ENCODE results near the gene TWNK. TPM values are rescaled to one million over a fixed set of nuclear protein-coding genes. Genes with fewer than 3 reads are reported as not detected.

The TWNK gene
- total RNA-seq, 2 donors from 2014 or later = 4.6 to 11.4 TPM

DNA sequence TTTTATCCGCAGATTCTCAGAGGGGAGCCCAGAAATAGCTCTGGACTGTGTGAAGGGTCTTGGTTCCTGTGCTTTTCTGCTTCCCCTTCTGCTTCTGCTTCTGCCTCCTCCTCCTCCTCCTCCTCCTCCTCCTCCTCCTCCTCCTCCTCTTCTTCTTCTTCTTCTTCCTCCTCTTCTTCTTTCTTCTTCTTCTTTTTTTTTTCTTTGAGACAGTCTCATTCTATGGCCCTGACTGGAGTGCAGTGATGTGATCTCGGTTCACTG, 32.0 kb downstream of the TWNK start:
- Histone ChIP-seq H3K9ac (ENCODE audit: low read depth in 2 of 2, low read length in 2 of 2) (no peak overlapping the region), H3K36me3 (no peaks in the 10 kb centered on the region), H3K27me3 (peaks cover 5% of the 10 kb centered on the region), H3K4me1 (no peaks in the 10 kb centered on the region), H3K4me3 (no peak overlapping the region), H3K27ac (no peak overlapping the region), H3K9me3 (no peaks in the 10 kb centered on the region)
- intact Hi-C loops (cut with DNase I) = no loop called here
- DNase-seq = no peak
- TF ChIP-seq, protein P1, sequence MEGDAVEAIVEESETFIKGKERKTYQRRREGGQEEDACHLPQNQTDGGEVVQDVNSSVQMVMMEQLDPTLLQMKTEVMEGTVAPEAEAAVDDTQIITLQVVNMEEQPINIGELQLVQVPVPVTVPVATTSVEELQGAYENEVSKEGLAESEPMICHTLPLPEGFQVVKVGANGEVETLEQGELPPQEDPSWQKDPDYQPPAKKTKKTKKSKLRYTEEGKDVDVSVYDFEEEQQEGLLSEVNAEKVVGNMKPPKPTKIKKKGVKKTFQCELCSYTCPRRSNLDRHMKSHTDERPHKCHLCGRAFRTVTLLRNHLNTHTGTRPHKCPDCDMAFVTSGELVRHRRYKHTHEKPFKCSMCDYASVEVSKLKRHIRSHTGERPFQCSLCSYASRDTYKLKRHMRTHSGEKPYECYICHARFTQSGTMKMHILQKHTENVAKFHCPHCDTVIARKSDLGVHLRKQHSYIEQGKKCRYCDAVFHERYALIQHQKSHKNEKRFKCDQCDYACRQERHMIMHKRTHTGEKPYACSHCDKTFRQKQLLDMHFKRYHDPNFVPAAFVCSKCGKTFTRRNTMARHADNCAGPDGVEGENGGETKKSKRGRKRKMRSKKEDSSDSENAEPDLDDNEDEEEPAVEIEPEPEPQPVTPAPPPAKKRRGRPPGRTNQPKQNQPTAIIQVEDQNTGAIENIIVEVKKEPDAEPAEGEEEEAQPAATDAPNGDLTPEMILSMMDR (IDR thresholded peaks at IDR 0.05) = no peak

DNA sequence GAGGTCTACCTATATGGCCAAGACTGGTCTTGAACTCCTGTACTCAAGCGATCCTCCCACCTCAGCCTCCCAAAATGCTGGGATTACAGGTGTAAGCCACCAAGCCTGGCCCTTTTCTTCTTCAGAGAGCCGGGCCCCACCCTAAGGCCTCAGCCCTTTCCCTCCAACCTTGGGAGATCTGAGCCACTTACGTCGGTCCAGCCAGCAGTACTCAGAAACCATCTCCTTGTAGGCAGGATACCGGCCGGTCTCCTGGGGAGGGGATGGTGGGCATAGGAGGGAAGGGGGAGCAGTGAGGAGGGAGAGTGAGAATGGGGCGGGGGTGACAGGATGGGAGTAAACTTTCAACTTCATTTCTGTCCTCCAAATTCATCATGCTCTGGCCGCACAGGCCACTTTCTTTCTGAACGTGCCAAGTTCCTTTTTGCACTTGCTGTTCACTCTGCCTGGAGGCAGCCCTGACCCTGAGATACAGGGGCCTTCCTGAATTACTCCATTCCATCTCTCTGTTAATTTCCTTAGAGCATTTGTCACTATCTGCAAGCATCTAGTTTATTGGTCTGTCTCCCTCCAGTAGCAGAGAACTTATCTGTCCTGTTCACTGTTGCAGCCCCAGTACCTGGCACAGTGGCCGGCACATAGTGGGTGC, 33.2 kb downstream of the TWNK start:
- Histone ChIP-seq H3K9me3 (no peaks in the 10 kb centered on the region), H3K27me3 (peaks cover 5% of the 10 kb centered on the region), H3K36me3 (no peaks in the 10 kb centered on the region), H3K4me3 (no peak overlapping the region), H3K9ac (ENCODE audit: low read depth in 2 of 2, low read length in 2 of 2) (no peak overlapping the region), H3K27ac (no peak overlapping the region), H3K4me1 (no peaks in the 10 kb centered on the region)
- no peak for DNase-seq
- TF ChIP-seq, protein P1 (IDR thresholded peaks at IDR 0.05) = no peak
- intact Hi-C loops (cut with DNase I) = no loop called here

DNA sequence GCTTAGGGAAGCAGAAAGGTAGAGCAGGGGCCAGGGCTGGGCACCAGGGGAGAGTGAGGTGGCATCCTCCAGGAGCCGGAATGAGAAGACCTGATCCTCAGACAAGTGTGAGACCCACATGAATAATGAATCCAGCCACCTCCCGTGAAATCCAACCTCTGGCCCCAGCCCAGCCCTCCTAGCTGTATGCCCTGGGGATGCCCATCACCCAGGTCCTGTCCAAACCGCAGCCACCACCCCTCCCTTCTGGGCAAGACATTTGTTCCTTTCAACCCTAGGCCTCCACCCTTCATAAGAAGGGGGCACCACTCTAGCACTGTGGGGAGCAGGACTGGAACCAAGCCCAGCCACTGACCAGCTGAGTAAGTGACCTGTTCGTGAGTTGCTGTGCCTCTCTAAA, 33.9 kb downstream of the TWNK start:
- Histone ChIP-seq H3K36me3 (no peaks in the 10 kb centered on the region), H3K27me3 (peaks cover 5% of the 10 kb centered on the region), H3K4me1 (no peaks in the 10 kb centered on the region), H3K9me3 (no peaks in the 10 kb centered on the region), H3K4me3 (no peak overlapping the region), H3K9ac (ENCODE audit: low read depth in 2 of 2, low read length in 2 of 2) (no peak overlapping the region), H3K27ac (no peak overlapping the region)
- no peak for DNase-seq
- intact Hi-C loops (cut with DNase I) = no loop called here
- TF ChIP-seq, protein P1 (IDR thresholded peaks at IDR 0.05) = no peak

DNA sequence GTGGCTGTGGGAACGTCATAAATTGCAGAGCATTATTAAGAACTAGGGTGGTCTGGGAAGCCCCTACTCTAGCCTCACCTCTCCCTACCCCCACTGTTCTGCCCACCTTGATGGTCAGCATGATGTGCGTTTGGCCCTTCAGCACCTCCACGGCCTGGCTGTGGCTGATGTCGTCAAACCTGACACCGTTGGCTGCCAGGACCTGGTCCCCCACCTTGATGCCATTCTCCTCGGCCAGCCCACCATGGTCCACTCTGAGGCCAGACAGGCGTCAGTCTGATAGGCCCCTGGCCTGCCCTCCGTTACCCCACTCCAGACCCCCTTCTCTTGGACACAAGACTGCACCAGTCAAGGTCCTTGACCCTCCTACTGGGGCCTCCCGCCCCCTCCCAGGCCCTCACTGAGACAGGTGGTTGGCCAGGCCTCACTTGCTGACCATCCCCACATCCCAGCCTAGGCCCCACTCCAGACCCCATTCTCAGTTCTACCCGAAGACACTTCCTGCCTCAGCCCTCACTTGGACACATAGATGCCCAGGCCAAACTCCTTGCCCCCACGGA, 34.4 kb downstream of the TWNK start:
- H3K9me3 ChIP-seq = no peaks in the 10 kb centered on the region
- intact Hi-C loops (cut with DNase I) = no loop called here
- DNase-seq = no peak

DNA sequence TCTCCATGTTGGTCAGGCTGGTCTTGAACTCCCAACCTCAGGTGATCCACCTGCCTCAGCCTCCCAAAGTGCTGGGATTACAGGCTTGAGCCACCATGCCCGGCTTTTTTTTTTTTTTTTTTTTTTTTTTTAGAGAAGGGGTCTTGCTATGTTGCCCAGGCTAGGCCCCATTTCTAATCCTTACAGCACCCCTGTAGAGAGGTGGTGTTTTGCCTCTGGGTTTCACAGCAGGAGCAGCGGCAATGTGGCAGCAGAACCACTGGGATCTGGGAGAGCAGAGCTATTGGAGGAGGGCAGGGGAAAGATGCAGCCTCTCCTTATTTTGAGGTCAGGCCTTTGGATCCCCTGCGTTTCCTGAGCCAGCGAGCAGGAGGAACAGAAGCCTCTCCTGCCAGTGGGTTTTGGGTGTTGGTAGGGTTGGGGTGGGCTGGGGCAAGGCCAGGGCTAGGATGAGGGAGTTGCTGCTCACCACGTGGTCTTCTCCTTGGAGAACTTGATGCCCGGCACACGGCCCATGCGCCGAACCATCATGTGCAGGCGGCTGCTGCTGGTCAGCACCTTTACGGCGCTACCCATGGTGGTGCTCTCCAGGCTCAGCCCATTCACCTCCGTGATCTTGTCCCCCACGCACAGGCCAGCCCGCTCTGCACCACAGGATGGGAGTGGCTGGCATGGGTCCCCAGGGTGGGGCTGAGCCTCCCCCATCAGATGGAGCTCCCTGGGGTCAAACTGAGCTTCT, 35.8 kb downstream of the TWNK start:
- intact Hi-C loops (cut with DNase I) = no loop called here
- no peaks in the 10 kb centered on the region for H3K36me3 ChIP-seq
- H3K4me1 ChIP-seq = no peaks in the 10 kb centered on the region
- peaks cover 5% of the 10 kb centered on the region for H3K27me3 ChIP-seq
- DNase-seq = no peak
- H3K27ac ChIP-seq = no peak overlapping the region
- H3K9me3 ChIP-seq = no peaks in the 10 kb centered on the region
- no peak overlapping the region for H3K4me3 ChIP-seq
- TF ChIP-seq, protein P1 (IDR thresholded peaks at IDR 0.05) = no peak
- H3K9ac ChIP-seq (ENCODE audit: low read depth in 2 of 2, low read length in 2 of 2) = no peak overlapping the region

More for the DNA sequence above, 34.4 kb downstream of the TWNK start:
- H3K4me1 ChIP-seq = no peaks in the 10 kb centered on the region
- peaks cover 5% of the 10 kb centered on the region for H3K27me3 ChIP-seq
- H3K9ac ChIP-seq (ENCODE audit: low read depth in 2 of 2, low read length in 2 of 2) = no peak overlapping the region
- TF ChIP-seq, protein P1 (IDR thresholded peaks at IDR 0.05) = no peak
- H3K36me3 ChIP-seq = no peaks in the 10 kb centered on the region
- no peak overlapping the region for H3K4me3 ChIP-seq
- H3K27ac ChIP-seq = no peak overlapping the region

All from colonic mucosa (tissue), 4 donors.